WTC11 (cell line): ENCODE results near the gene CEP68. TPM values are rescaled to one million over a fixed set of nuclear protein-coding genes. Genes with fewer than 3 reads are reported as not detected.

Source experiments
- ATAC-seq: fragments of 200-7000 bp; cut with Tn5 transposase; 2 replicates; pipeline ENCODE4 v1.10.0; 2021; ENCODE audit warnings: mild to moderate bottlenecking, moderate library complexity
- CTCF ChIA-PET: fragments of 300-600 bp; sonication (Branson Sonifier 250); formaldehyde crosslinking; loops from one replicate; lab custom pipeline; 2021; ENCODE audit warnings: antibody characterized with exemption; lab: Charles Lee
- POLR2A ChIA-PET: fragments of 350-600 bp; sonication (Branson Sonifier 250); formaldehyde crosslinking; loops from one replicate; lab custom pipeline; 2021; ENCODE audit warnings: antibody characterized with exemption; lab: Charles Lee
- DNase-seq: peaks from one replicate; pipeline ENCODE4 v3.0.0; 2021; ENCODE audit warnings: low spot score
- H3K27ac Mint-ChIP-seq: 2 replicates; pipeline ENCODE4 v1.8.0; 2021; ENCODE audit warnings: mixed read lengths
- H3K27me3 Mint-ChIP-seq: 2 replicates; pipeline ENCODE4 v1.8.0; 2021; ENCODE audit warnings: low read depth, mild to moderate bottlenecking, moderate library complexity, mixed read lengths
- H3K36me3 Mint-ChIP-seq: 2 replicates; pipeline ENCODE4 v1.8.0; 2021; ENCODE audit warnings: mixed read lengths
- H3K4me1 Mint-ChIP-seq: 2 replicates; pipeline ENCODE4 v1.8.0; 2022; ENCODE audit warnings: mixed read lengths
- H3K4me3 Mint-ChIP-seq: 2 replicates; pipeline ENCODE4 v1.8.0; 2021; ENCODE audit warnings: mild to moderate bottlenecking, moderate library complexity, mixed read lengths
- H3K9me3 Mint-ChIP-seq: 2 replicates; pipeline ENCODE4 v1.8.0; 2021; ENCODE audit warnings: mixed read lengths
- CBFB ChIP-seq: sonication (generic); formaldehyde crosslinking; IDR thresholded peaks from 2 replicates; pipeline ENCODE4 v1.8.1; 2022; ENCODE audit warnings: mild to moderate bottlenecking, low read depth, missing genetic modification reagents
- CTCF ChIP-seq: fragments of 200-600 bp; IDR thresholded peaks from 2 replicates; pipeline ENCODE4 v1.8.0; 2022; ENCODE audit warnings: antibody characterized with exemption
- E2F5 ChIP-seq: sonication (generic); formaldehyde crosslinking; IDR thresholded peaks from 2 replicates; pipeline ENCODE4 v1.8.1; 2022; ENCODE audit warnings: mild to moderate bottlenecking, moderate library complexity, missing genetic modification reagents
- EMX1 ChIP-seq: fragments of 250-450 bp; sonication (Bioruptor Pico); IDR thresholded peaks from 2 replicates; pipeline ENCODE4 v1.8.0; 2021; ENCODE audit warnings: mild to moderate bottlenecking
- ETV6 ChIP-seq: sonication (generic); formaldehyde crosslinking; IDR thresholded peaks from 2 replicates; pipeline ENCODE4 v1.8.1; 2022; ENCODE audit warnings: mild to moderate bottlenecking, missing genetic modification reagents
- FOXK1 ChIP-seq: sonication (generic); formaldehyde crosslinking; IDR thresholded peaks from 2 replicates; pipeline ENCODE4 v1.8.0; 2022; ENCODE audit warnings: mild to moderate bottlenecking, moderate library complexity, missing genetic modification reagents
- JUN ChIP-seq: sonication (generic); formaldehyde crosslinking; IDR thresholded peaks from 2 replicates; pipeline ENCODE4 v1.8.0; 2023; ENCODE audit warnings: mild to moderate bottlenecking, missing genetic modification reagents
- MYBL2 ChIP-seq: sonication (generic); formaldehyde crosslinking; IDR thresholded peaks from 2 replicates; pipeline ENCODE4 v1.8.1; 2023; ENCODE audit warnings: mild to moderate bottlenecking, moderate library complexity, missing genetic modification reagents
- NR2C2 ChIP-seq: sonication (generic); formaldehyde crosslinking; IDR thresholded peaks from 2 replicates; pipeline ENCODE4 v1.8.0; 2022; ENCODE audit warnings: mild to moderate bottlenecking, missing genetic modification reagents
- TCF7 ChIP-seq: sonication (generic); formaldehyde crosslinking; IDR thresholded peaks from 2 replicates; pipeline ENCODE4 v1.8.0; 2022; ENCODE audit warnings: mild to moderate bottlenecking, low read depth, missing genetic modification reagents, moderate library complexity
- TP53 ChIP-seq: sonication (generic); formaldehyde crosslinking; IDR thresholded peaks from 2 replicates; pipeline ENCODE4 v1.8.1; 2023; ENCODE audit warnings: mild to moderate bottlenecking, missing genetic modification reagents
- USF1 ChIP-seq: sonication (generic); formaldehyde crosslinking; IDR thresholded peaks from 2 replicates; pipeline ENCODE4 v1.8.0; 2022; ENCODE audit warnings: mild to moderate bottlenecking, missing genetic modification reagents
- ZMAT4 ChIP-seq: fragments of 250-450 bp; sonication (Bioruptor Pico); IDR thresholded peaks from 2 replicates; pipeline ENCODE4 v1.9.0; 2021; ENCODE audit warnings: mild to moderate bottlenecking
- ZNF121 ChIP-seq: sonication (generic); formaldehyde crosslinking; IDR thresholded peaks from 2 replicates; pipeline ENCODE4 v1.8.0; 2023; ENCODE audit warnings: missing genetic modification reagents
- ZNF396 ChIP-seq: fragments of 250-450 bp; sonication (Bioruptor Pico); IDR thresholded peaks from 2 replicates; pipeline ENCODE4 v1.8.0; 2021; ENCODE audit warnings: mild to moderate bottlenecking, moderate library complexity, borderline replicate concordance
- ZNF416 ChIP-seq: fragments of 250-450 bp; sonication (Bioruptor Pico); IDR thresholded peaks from 2 replicates; pipeline ENCODE4 v1.9.0; 2021; ENCODE audit warnings: mild to moderate bottlenecking, inconsistent platforms
- total RNA-seq: library from RNA; stranded (reverse); gene quantifications from 3 replicates; pipeline ENCODE4 v1.2.3, GENCODE V29; 2021

Gene CEP68
- total RNA-seq, 1 experiment from 2014 or later: 16.7 TPM

- TF ChIP-seq ZNF416 (CRISPR knock-in tag) (no peak), TCF7 (CRISPR knock-in tag) (no peak), E2F5 (CRISPR knock-in tag) (no peak)
These were observed 5.7 kb downstream of the CEP68 start (continued) for GRCh38 chr2:65061910-65062339.

GRCh38 chr2:65062843-65063825, 6.9 kb downstream of the CEP68 start:
- DNase-seq: no peak
- no peaks in the 10 kb centered on the region for H3K36me3 Mint-ChIP-seq
- H3K27me3 Mint-ChIP-seq: no peaks in the 10 kb centered on the region
- no peak overlapping the region for H3K4me3 Mint-ChIP-seq
- CTCF ChIA-PET: interaction anchor here (0.6 to 3.4 kb wide), 8 partner anchors 8 to 363 kb away, joined by 3 to 39 read pairs (median 4); partner anchors contain the start of genes CEP68 and RAB1A
- no peaks in the 10 kb centered on the region for H3K9me3 Mint-ChIP-seq
- TF ChIP-seq ETV6: no peak
- no peak for TF ChIP-seq CBFB (CRISPR knock-in tag)
- no peak for TF ChIP-seq NR2C2 (CRISPR knock-in tag)
- TF ChIP-seq ZMAT4 (CRISPR knock-in tag): no peak
- TF ChIP-seq USF1 (CRISPR knock-in tag): no peak
- no peak for TF ChIP-seq EMX1 (CRISPR knock-in tag)
- TF ChIP-seq FOXK1 (CRISPR knock-in tag): no peak
- no peak for TF ChIP-seq TP53 (CRISPR knock-in tag)
- TF ChIP-seq JUN: no peak
- no peak for TF ChIP-seq ZNF396 (CRISPR knock-in tag)
- TF ChIP-seq ZNF121: no peak
- TF ChIP-seq, all 79 proteins: peak for 0
- no peak for ATAC-seq
- POLR2A ChIA-PET: interaction anchor here (0.6 to 1.3 kb wide), 2 partner anchors 12 to 536 kb away, joined by 3 read pairs; no protein-coding TSS in a partner anchor
- H3K27ac Mint-ChIP-seq: peak overlapping the region; percentile 58; the same call in 1 of the 2 replicates
- H3K4me1 Mint-ChIP-seq: peaks cover 19% of the 10 kb centered on the region

GRCh38 chr2:65064728-65065552, 8.7 kb downstream of the CEP68 start:
- H3K9me3 Mint-ChIP-seq: no peaks in the 10 kb centered on the region
- H3K36me3 Mint-ChIP-seq: no peaks in the 10 kb centered on the region
- peak; percentile 76 for ATAC-seq
- H3K4me1 Mint-ChIP-seq: peaks cover 12% of the 10 kb centered on the region; the same call in 1 of the 2 replicates
- DNase-seq: no peak
- ChIA-PET CTCF (interaction anchor here (0.6 to 3.4 kb wide), 21 partner anchors 8 to 723 kb away, joined by 3 to 39 read pairs (median 3); partner anchors contain the start of genes ACTR2, CEP68 and RAB1A), POLR2A (interaction anchor here (0.5 to 1.4 kb wide), 4 partner anchors 9 to 379 kb away, joined by 3 to 5 read pairs (median 4); partner anchors contain the start of gene CEP68)
- TF ChIP-seq MYBL2 (CRISPR knock-in tag): no peak
- peak; percentile 35; the same call in 1 of the 2 replicates for TF ChIP-seq CTCF
- no peaks in the 10 kb centered on the region for H3K27me3 Mint-ChIP-seq
- no peak overlapping the region for H3K4me3 Mint-ChIP-seq
- H3K27ac Mint-ChIP-seq: peak overlapping the region; percentile 59
